Naive B cell (primary cell): ENCODE results near the gene GLIS1. TPM values are rescaled to one million over a fixed set of nuclear protein-coding genes. Genes with fewer than 3 reads are reported as not detected.

Experiments used
- ATAC-seq, 2 donors: fragments of 150-1000 bp; cut with Tn5 transposase; 2 replicates each; pipeline ENCODE4 v1.10.0; 2021; ENCODE audit warnings: low read depth in 2 of 2, mild to moderate bottlenecking in 2 of 2, moderate library complexity in 2 of 2
- DNase-seq: peaks from one replicate; pipeline ENCODE4 v3.0.0; 2022
- H3K27ac Mint-ChIP-seq, 6 donors: one replicate each; pipeline ENCODE4 v1.8.0; 2020 to 2022; ENCODE audit warnings: mild to moderate bottlenecking in 6 of 6, mixed read lengths in 6 of 6, moderate library complexity in 5 of 6, inconsistent platforms in 2 of 6
- H3K27me3 Mint-ChIP-seq, 3 donors: one replicate each; pipeline ENCODE4 v1.8.0; 2021 to 2022; ENCODE audit warnings: mixed read lengths in 3 of 3, mild to moderate bottlenecking in 1 of 3
- H3K36me3 Mint-ChIP-seq, 2 donors: one replicate each; pipeline ENCODE4 v1.8.0; 2020 to 2022; ENCODE audit warnings: mixed read lengths in 2 of 2, inconsistent platforms in 1 of 2, mild to moderate bottlenecking in 1 of 2
- H3K4me1 Mint-ChIP-seq, 3 donors: one replicate each; pipeline ENCODE4 v1.8.0; 2020 to 2022; ENCODE audit warnings: mixed read lengths in 3 of 3, inconsistent platforms in 1 of 3, mild to moderate bottlenecking in 1 of 3, moderate library complexity in 1 of 3
- H3K4me3 Mint-ChIP-seq, 8 donors: one replicate each; pipeline ENCODE4 v1.8.0; 2020 to 2022; ENCODE audit warnings: mild to moderate bottlenecking in 8 of 8, mixed read lengths in 8 of 8, moderate library complexity in 8 of 8, inconsistent platforms in 2 of 8
- H3K9me3 Mint-ChIP-seq, 7 donors: one replicate each; pipeline ENCODE4 v1.8.0; 2020 to 2022; ENCODE audit warnings: mixed read lengths in 7 of 7, mild to moderate bottlenecking in 5 of 7, inconsistent platforms in 2 of 7, moderate library complexity in 1 of 7
- polyA plus RNA-seq, 6 donors: library from polyadenylated mRNA; unstranded; fragments of 300-500 nt; fragmentation: Illumina TruSeq; gene quantifications; one replicate each; pipeline ENCODE4 v1.2.3, GENCODE V29; 2021; ENCODE audit warnings: low read depth in 6 of 6

Gene GLIS1
- polyA plus RNA-seq, 6 donors from 2014 or later, result not detected

DNA sequence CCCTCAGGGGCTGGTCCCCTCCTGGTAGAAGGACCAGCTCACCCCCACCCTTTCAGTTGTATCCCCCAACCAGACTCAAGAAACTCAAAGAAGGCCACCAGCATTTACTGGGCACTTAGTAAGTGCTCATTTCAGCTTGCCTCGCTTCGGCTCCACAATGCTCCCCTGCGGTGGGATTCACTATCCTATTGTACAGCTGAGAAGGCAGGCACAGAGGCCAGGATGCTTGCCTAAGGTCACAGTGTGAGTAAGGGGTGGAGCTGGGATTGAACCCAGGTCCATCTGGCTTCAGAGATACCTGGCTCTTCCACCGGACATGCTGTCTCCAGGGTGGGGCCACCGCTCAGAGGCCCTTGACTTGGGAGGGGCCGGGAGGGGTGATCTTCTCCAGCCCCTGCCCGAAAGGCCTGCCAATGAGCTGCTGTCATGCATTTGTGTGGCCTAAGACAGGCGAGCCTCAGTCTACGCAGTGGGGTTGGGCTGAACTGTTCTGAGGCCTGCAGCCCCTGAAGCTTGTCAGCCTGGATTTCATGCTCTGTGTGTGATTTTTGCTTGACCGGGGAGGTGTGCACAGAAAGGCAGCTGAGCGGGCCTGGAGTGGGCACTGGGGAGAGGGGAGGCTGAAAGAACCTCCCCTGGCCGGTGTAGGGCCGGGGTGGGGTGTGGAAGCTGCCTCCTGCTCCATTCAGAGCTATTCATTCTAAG, 231.7 kb downstream of the GLIS1 start:
- DNase-seq, result no peak
- H3K4me1 Mint-ChIP-seq, result peaks cover 0 to 5% (median 0%) of the 10 kb centered on the region in 3 donors
- H3K27ac Mint-ChIP-seq, result no peak overlapping the region
- no peak overlapping the region for H3K4me3 Mint-ChIP-seq
- no peaks in the 10 kb centered on the region for H3K9me3 Mint-ChIP-seq
- H3K27me3 Mint-ChIP-seq, result peaks cover 0 to 8% (median 0%) of the 10 kb centered on the region in 3 donors
- H3K36me3 Mint-ChIP-seq, result no peaks in the 10 kb centered on the region
- ATAC-seq, result no peak

DNA sequence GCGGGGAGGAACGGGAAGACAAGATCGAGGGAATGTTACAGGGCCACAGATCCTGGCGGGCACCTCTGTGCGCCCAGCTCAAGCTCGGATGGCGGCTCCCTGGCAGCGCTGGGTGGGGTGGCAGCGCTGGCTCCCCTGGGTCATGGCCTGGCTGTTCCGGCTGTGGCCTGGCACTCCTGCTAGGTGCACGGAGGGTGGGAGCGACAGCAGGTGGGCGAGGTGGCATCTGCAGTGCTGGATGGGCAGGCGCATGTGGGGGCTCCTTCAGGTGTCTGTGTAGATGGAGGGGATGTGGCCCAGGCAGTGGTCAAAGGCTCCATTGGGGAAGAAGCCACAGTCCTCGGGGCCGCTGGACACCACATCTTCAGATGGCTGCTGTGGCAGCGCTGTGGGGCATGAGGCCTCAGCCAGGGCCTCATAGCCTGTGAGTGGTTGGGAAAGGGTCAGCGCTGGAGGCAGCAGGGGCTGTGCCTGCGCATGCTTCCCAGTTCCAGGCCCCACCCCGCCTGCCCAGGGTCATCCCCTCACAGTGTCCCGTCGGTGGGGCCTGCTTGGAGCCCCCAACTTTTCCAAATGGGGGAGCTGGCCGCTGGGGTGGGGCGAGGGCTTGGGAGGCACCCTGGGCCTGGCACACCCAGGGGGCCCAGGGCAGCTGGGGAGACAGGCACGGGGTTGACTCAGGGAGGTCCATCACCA, 232.5 kb downstream of the GLIS1 start:
- DNase-seq (no peak), ATAC-seq (no peak)
- Mint-ChIP-seq H3K4me3 (no peak overlapping the region), H3K27ac (no peak overlapping the region), H3K36me3 (no peaks in the 10 kb centered on the region), H3K27me3 (peaks cover 0 to 14% (median 0%) of the 10 kb centered on the region in 3 donors), H3K4me1 (peaks cover 0 to 10% (median 0%) of the 10 kb centered on the region in 3 donors), H3K9me3 (no peaks in the 10 kb centered on the region)

DNA sequence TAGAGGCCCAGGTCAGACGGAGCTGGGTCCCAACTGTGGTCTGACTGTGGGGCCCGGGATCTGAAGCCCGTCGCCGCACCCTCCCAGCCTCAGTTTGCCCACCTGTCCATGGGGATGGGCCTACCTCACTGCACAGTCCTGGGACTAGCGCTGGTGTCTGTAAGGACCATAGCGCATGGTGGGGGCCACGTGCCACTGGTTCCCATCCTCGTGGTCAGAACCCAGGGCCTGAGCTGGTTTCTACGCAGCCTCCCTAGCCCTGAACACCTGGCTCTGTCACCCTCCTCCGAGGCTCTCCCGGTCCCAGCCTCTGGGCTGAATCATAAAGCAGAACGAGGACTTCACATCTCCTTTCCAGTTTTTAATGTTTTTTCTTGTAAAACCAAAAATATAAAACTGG, 233.1 kb downstream of the GLIS1 start:
- ATAC-seq (no peak), DNase-seq (no peak)
- Mint-ChIP-seq H3K36me3 (no peaks in the 10 kb centered on the region), H3K4me1 (peaks cover 0 to 10% (median 0%) of the 10 kb centered on the region in 3 donors), H3K9me3 (no peaks in the 10 kb centered on the region), H3K27me3 (peaks cover 0 to 14% (median 0%) of the 10 kb centered on the region in 3 donors), H3K4me3 (no peak overlapping the region), H3K27ac (no peak overlapping the region)

DNA sequence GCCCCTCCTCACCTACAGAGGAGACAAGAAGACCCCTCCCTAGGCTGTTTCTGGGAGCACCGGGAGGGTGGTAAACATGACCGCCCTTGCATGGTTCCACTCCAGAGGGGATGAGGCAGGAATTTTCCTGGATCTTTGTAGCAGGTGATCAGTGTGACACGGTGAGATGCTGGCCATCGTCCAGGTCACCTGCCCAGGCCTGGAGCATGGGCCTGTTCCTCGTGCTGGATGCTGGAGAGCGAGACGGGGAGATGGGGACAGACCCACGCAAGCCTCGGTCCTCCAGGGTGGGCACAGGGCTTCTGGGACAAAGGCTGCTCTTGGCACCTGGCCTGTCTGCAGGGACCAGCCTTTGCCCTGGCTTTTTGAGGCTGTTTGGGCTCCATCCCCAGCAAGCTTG, 233.6 kb downstream of the GLIS1 start:
- Mint-ChIP-seq H3K4me3 (no peak overlapping the region), H3K9me3 (no peaks in the 10 kb centered on the region), H3K27me3 (peaks cover 0 to 14% (median 0%) of the 10 kb centered on the region in 3 donors), H3K27ac (no peak overlapping the region), H3K36me3 (no peaks in the 10 kb centered on the region), H3K4me1 (peaks cover 0 to 10% (median 0%) of the 10 kb centered on the region in 3 donors)
- DNase-seq, result no peak
- no peak for ATAC-seq

DNA sequence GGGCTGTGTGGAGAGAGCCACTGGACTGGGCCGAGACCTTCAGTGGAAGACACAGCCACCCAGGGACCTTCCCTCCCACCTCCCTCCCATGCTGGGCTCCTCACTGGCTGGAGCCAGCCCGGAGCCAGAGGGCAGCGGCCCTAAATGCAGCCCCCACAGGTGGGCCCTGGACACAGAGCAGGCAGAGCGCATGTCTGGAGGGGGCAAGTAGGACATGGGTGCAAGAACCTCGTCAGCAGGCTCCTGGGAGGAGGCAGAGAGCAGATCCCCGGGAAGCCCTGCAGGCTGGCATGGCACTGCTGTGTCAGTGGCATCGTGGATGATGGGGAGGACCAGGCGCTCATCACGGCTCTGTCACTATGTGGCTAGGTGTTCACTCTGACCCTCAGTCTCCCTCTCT, 234.1 kb downstream of the GLIS1 start:
- no peaks in the 10 kb centered on the region for H3K36me3 Mint-ChIP-seq
- ATAC-seq (no peak), DNase-seq (no peak)
- H3K27me3 Mint-ChIP-seq, result peaks cover 0 to 14% (median 0%) of the 10 kb centered on the region in 3 donors
- no peaks in the 10 kb centered on the region for H3K9me3 Mint-ChIP-seq
- H3K4me1 Mint-ChIP-seq, result peaks cover 0 to 10% (median 0%) of the 10 kb centered on the region in 3 donors
- no peak overlapping the region for H3K27ac Mint-ChIP-seq
- H3K4me3 Mint-ChIP-seq, result no peak overlapping the region

DNA sequence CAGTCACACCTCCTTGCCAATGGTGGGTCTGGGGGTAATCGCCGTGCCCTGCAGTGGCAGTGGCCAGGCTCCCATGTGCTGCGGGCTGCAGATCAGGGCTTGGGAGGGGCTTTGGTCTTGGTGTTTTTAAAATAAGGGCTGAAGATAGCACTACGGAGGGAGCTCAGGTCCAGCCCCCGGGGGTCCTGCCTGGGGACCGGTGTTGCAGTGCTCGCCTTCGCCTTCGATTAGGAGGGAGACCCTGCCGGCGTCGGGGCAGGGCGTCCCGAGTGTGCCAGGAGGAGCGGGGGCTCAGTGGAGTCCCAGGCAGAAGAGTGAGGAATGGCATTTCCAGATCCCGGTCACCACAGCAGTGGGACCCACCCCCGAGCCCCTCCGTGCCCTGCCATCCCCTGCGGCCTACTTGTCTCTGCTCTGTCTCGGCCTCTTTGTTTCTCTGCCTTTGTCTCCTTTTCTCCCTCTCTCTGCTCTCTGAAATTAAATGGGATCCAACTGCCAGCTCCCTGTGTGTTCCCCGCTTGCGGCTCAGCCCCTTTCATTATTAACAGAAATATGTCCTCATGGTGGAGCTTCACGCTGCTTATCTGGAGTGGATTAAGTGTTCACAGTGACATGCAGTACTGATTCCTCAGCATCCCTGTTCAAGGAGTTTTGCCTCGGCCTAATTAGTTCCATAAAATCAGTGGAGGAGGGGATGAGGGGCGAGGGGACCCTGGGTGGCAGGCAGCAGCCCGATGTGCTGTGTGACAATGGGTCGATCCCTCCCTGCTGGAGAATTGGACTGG, 235.3 kb downstream of the GLIS1 start:
- Mint-ChIP-seq H3K4me3 (peak overlapping the region in 1 of 8 donors; percentile 9), H3K4me1 (peaks cover 0 to 5% (median 0%) of the 10 kb centered on the region in 3 donors), H3K27ac (no peak overlapping the region), H3K9me3 (no peaks in the 10 kb centered on the region), H3K36me3 (no peaks in the 10 kb centered on the region), H3K27me3 (peaks cover 0 to 14% (median 4%) of the 10 kb centered on the region in 3 donors)
- no peak for ATAC-seq
- no peak for DNase-seq

DNA sequence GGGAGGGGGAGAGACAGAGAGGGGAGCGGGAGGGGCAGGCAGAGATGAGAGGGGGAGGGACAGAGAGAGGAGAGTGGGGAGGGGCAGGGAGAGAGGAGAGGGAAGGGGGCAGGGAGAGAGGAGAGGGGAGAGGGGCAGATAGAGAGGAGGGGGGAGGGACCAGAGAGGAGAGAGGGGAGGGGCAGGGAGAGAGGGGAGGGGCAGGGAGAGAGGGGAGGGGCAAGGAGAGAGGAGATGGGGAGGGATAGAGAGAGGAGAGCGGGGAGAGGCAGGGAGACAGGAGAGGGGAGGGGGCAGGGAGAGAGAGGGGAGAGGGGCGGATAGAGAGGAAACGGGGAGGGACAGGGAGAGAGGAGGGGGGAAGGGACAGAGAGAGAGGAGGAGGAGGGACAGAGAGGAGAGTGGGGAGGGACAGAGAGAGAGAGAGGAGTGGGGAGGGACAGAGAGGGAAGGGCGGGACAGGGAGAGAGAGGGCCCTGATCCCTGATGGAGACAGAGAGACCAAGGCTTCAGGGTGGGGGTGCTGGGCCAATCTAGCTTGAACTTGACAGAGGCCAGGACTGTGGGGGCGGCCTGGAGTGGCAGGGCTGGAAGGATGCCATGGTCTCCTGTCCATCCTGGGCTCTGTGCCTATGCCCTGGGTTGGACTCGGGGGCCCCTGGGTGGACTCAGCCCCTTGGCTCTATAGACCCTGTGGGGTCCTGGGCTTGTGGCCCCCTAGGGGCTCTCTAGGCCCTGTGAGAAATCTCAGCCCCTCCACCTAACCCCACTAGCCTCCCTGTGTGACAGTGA, 236.1 kb downstream of the GLIS1 start:
- H3K27ac Mint-ChIP-seq, result no peak overlapping the region
- DNase-seq, result no peak
- no peaks in the 10 kb centered on the region for H3K36me3 Mint-ChIP-seq
- ATAC-seq, result no peak
- peaks cover 0 to 5% (median 0%) of the 10 kb centered on the region in 3 donors for H3K4me1 Mint-ChIP-seq
- H3K27me3 Mint-ChIP-seq, result peaks cover 0 to 14% (median 4%) of the 10 kb centered on the region in 3 donors
- H3K4me3 Mint-ChIP-seq, result no peak overlapping the region
- no peaks in the 10 kb centered on the region for H3K9me3 Mint-ChIP-seq

DNA sequence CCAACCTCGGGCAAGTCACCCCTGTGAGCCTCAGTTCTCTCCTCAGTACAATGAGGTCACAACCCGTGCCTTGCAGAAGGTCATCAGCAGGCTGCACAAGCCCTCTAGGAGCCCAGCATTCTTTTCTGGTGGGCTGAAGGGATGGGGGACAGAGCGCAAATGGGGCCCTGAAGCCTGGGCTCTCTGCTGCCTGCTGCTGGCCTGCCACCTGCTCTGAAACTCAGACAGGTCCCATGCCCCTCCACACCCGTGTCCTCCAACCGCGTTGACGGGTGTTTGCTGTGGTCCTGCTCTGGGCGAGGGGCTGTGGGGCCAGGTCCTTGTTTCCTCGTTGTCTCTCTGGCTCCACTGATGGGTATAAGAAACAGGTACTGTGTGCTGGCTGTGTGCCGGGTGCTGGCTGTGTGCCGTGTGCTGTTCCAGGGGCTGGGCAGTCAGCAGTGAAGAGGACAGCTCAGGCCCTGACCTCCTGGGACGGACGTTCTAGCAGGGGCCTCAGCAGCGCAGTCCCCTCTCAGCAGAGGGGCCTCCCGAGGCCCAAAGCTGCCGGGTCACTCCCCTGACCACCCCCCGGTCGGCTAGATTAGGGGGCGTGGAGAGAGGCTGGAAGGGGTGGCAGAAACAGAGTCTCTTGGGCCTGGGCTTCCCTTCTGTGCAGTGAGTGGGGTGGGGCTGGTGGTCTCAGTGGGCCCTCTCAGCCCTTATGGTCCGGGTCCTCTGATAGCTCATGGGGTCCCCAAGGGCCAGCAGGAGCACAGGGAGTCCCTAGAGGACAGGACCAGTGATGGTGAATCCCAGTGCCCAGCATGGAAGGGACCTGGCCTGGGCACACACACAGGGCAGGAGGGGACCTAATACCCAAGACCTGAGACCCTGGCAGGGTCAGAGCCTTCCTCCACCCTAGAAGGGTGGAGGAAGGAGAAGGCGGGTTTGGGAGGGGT, 237.6 kb downstream of the GLIS1 start:
- H3K9me3 Mint-ChIP-seq, result no peaks in the 10 kb centered on the region
- H3K4me1 Mint-ChIP-seq, result peaks cover 0 to 5% (median 0%) of the 10 kb centered on the region in 3 donors
- H3K27me3 Mint-ChIP-seq, result peaks cover 0 to 14% (median 4%) of the 10 kb centered on the region in 3 donors
- no peak overlapping the region for H3K4me3 Mint-ChIP-seq
- DNase-seq (no peak), ATAC-seq (no peak)
- no peak overlapping the region for H3K27ac Mint-ChIP-seq
- H3K36me3 Mint-ChIP-seq, result no peaks in the 10 kb centered on the region

DNA sequence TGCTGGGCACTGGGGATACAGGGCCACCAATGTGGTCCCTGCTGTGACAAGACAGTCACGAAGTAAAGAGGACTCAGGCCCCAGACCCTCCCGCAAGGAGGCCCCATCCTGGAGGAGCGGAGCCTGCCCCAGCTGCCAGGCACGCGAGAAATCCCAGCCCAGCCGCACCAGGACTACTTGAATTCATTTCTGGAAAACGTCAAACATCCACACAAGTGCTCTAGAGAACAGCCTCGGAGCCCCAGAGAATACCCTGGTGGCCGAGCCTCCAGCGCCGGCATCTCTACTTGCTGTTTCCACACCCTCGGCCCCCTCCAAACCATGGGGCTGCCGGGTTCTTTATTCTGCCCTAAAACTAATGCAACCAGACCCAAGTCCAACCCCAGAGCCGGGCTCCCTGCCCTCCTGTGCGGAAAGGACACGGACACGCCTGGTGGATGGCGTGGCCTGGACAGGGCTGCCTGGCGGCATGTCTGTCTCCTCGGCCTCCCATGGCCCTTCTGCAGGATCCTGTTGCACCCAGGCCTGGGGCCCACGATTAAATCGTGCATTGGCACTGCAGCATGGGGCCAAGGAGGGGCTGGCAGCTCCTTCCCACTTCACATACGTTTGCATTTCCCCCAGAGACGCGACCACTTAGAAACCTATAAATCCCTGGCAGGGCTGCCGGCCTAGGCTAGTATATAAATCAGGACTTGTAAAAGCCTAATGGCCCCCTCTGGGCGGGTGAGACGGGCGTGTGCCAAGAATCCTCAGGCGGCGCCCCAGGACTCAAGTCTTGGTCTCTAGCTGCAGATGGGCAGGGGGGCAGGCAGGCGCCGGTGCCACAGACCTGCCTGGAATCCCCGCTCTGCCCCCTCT, 238.5 kb downstream of the GLIS1 start:
- DNase-seq (no peak), ATAC-seq (no peak)
- Mint-ChIP-seq H3K27me3 (peaks cover 0 to 14% (median 4%) of the 10 kb centered on the region in 3 donors), H3K27ac (peak overlapping the region in 1 of 6 donors; percentile 15), H3K36me3 (no peaks in the 10 kb centered on the region), H3K4me3 (no peak overlapping the region), H3K9me3 (no peaks in the 10 kb centered on the region), H3K4me1 (peaks cover 0 to 5% (median 0%) of the 10 kb centered on the region in 3 donors)

DNA sequence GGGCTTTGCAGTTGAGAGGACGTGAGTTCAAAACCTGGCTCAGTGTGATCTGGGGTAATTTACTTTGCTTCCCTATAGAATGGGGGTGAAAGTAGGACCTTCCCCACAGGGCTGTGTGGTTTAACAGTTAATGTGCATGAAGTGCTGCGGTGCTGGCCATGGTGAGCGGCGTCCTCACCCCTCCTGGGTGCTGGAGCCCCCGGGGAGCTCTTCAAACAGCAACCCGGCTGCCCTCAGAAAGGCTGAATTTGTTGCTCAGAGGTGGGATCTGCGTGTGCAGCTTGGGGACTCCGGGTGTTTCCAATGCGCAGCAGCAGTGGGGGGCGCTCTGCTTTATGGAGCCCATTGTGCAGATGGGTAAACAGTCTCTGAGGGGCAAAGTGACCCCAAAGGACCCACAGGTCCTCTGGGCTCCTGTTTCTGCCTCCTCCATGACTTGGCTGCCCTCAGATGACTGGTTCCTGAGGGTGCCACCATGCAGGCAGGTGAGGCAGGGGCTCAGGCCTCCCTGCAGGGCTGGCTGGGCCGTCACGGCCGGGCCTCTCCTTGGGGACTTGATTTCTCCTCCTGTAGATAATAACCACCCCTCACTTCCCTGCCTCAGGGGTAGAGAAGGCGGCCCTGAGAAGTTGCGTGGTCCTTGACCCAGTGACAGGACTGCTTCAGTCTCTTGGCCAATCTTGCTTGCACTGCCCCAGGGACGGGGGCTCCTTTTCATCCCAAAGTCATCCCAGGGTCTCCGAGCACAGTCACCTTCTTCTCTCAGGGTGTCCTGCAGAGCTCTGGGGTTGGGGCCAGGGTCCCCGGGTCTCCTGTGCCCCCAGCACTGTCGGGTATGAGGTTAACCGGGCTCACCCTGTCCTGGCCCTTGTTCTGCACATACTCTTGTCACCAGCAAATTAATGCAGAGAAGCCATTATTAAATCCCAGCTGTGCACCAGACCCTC, 239.4 kb downstream of the GLIS1 start:
- no peaks in the 10 kb centered on the region for H3K36me3 Mint-ChIP-seq
- peak overlapping the region in 1 of 6 donors; percentile 15 for H3K27ac Mint-ChIP-seq
- peaks cover 0 to 14% (median 4%) of the 10 kb centered on the region in 3 donors for H3K27me3 Mint-ChIP-seq
- H3K4me3 Mint-ChIP-seq, result no peak overlapping the region
- ATAC-seq, result no peak
- H3K4me1 Mint-ChIP-seq, result peaks cover 0 to 5% (median 0%) of the 10 kb centered on the region in 3 donors
- H3K9me3 Mint-ChIP-seq, result no peaks in the 10 kb centered on the region
- DNase-seq, result no peak
